HUDEP-2 (cell line): ENCODE data around the gene MAN1A2.
"Not testable (repeated sequence)": the region's sequence is repeated elsewhere in the genome, so short reads cannot be mapped to it uniquely, and the experiment has no call there.

Experiments used
- DNase-seq, 76 experiments: peaks; one replicate each; lab custom pipeline; 2025; ENCODE audit not compliant: unreplicated experiment in 76 of 76; lab: John Stamatoyannopoulos, UW

Gene MAN1A2

GRCh38 chr1:117396074-117396473, 28.8 kb downstream of the MAN1A2 start:
- no peak for DNase-seq

GRCh38 chr1:117396636-117397035, 29.4 kb downstream of the MAN1A2 start:
- no peak for DNase-seq

GRCh38 chr1:117398957-117399356, 31.7 kb downstream of the MAN1A2 start:
- no peak for DNase-seq

GRCh38 chr1:117401761-117402160, 34.5 kb downstream of the MAN1A2 start:
- no peak for DNase-seq

GRCh38 chr1:117403597-117403996, 36.3 kb downstream of the MAN1A2 start:
- no peak for DNase-seq

GRCh38 chr1:117405042-117405441, 37.8 kb downstream of the MAN1A2 start:
- no peak for DNase-seq

- DNase-seq: no peak
These were observed 45.2 kb downstream of the MAN1A2 start for GRCh38 chr1:117412472-117412871.

GRCh38 chr1:117413412-117413811, 46.2 kb downstream of the MAN1A2 start:
- no peak for DNase-seq

- DNase-seq: no peak
These were observed 47.7 kb downstream of the MAN1A2 start for GRCh38 chr1:117414943-117415342.

- DNase-seq: no peak
These were observed 48.8 kb downstream of the MAN1A2 start for GRCh38 chr1:117416004-117416403.

GRCh38 chr1:117416546-117417125, 49.4 kb downstream of the MAN1A2 start:
- DNase-seq: peak in 48 of 76 experiments; percentile 2 to 72 (median 25)

- no peak for DNase-seq
These were observed 57.9 kb downstream of the MAN1A2 start for GRCh38 chr1:117425050-117425734.

GRCh38 chr1:117427297-117427696, 60.0 kb downstream of the MAN1A2 start:
- DNase-seq: no peak

- no peak for DNase-seq
These were observed 66.7 kb downstream of the MAN1A2 start for GRCh38 chr1:117433943-117434342.

- DNase-seq: no peak
These were observed 69.3 kb downstream of the MAN1A2 start for GRCh38 chr1:117436513-117436912.

- DNase-seq: no peak
These were observed 80.4 kb downstream of the MAN1A2 start for GRCh38 chr1:117447661-117448060.

- no peak for DNase-seq
These were observed 85.0 kb downstream of the MAN1A2 start for GRCh38 chr1:117452216-117452615.

GRCh38 chr1:117453958-117454357, 86.7 kb downstream of the MAN1A2 start:
- DNase-seq: no peak

GRCh38 chr1:117458410-117458809, 91.2 kb downstream of the MAN1A2 start:
- DNase-seq: not testable (repeated sequence)

- DNase-seq: no peak
These were observed 99.5 kb downstream of the MAN1A2 start for GRCh38 chr1:117466761-117467160.

- DNase-seq: no peak
These were observed 100.1 kb downstream of the MAN1A2 start for GRCh38 chr1:117467336-117467735.

- DNase-seq: no peak
These were observed 105.8 kb downstream of the MAN1A2 start for GRCh38 chr1:117473063-117473462.
